HCT116 (cell line): ENCODE results near the gene MTMR12. TPM values are rescaled to one million over a fixed set of nuclear protein-coding genes. Genes with fewer than 3 reads are reported as not detected.

ENCODE experiments used
- ATAC-seq: fragments of 200-7000 bp; cut with Tn5 transposase; 2 replicates; pipeline ENCODE4 v1.9.1; 2020; ENCODE audit warnings: mild to moderate bottlenecking, moderate library complexity
- BruUV-seq: library from RNA; stranded (reverse); fragments of 400-500 nt; replicated peaks from 2 replicates; lab custom pipeline; 2021; lab: Mats Ljungman, UMichigan
- CTCF ChIA-PET: fragments of 300-600 bp; sonication (Branson Sonifier 250); formaldehyde crosslinking; loops from one replicate; lab custom pipeline; 2021; ENCODE audit warnings: antibody characterized with exemption; lab: Charles Lee
- POLR2A ChIA-PET: fragments of 300-600, 350-600 bp; sonication (Branson Sonifier 250); formaldehyde crosslinking; loops from one replicate; lab custom pipeline; 2021; ENCODE audit warnings: antibody characterized with exemption; lab: Charles Lee
- RAD21 ChIA-PET, 2 experiments: fragments of 300-600 bp; sonication (Branson Sonifier 250); formaldehyde crosslinking; loops; one replicate each; lab custom pipeline; 2023; ENCODE audit warnings: low total read pairs in 2 of 2; ENCODE audit not compliant: uncharacterized antibody in 2 of 2, unreplicated experiment in 2 of 2, low non-redundant PET in 1 of 2; lab: Charles Lee
- DNase-seq: peaks from one replicate; pipeline ENCODE4 v3.0.0-alpha.2; 2010; ENCODE audit warnings: low read depth, low spot score
- H2AFZ ChIP-seq: fragments of 200-600 bp; shearing (Covaris generic), sonication (generic); 2 replicates; pipeline ENCODE4 v1.6.1; 2017; ENCODE audit warnings: low read depth, mixed run types, mixed read lengths, antibody characterized with exemption, low read length; ENCODE audit not compliant: poor library complexity, severe bottlenecking
- H3K27ac ChIP-seq: 2 replicates; pipeline ENCODE4 v1.5.1; 2012; ENCODE audit warnings: low read depth, low read length
- H3K27me3 ChIP-seq: fragments of 200-600 bp; sonication (generic); 2 replicates; pipeline ENCODE4 v1.6.1; 2016; ENCODE audit warnings: mixed run types, low read length, mixed read lengths; ENCODE audit not compliant: insufficient read depth
- H3K36me3 ChIP-seq, 2 experiments: fragments of 200-500 bp in 1 of 2; fragments of 200-600 bp in 1 of 2; sonication (Bioruptor generic) in 1 of 2; sonication (generic) in 1 of 2; 2 replicates each; pipeline versions ENCODE4 v1.5.1 to v1.6.1; 2014 to 2016; ENCODE audit warnings: low read length in 2 of 2, inconsistent platforms in 1 of 2, mixed read lengths in 1 of 2, mixed run types in 1 of 2; ENCODE audit not compliant: insufficient read depth in 2 of 2, control insufficient read depth in 1 of 2
- H3K4me1 ChIP-seq, 2 experiments: fragments of 200-600 bp in 1 of 2; sonication (generic) in 1 of 2; 2 replicates each; pipeline versions ENCODE4 v1.5.1 to v1.6.1; 2012 to 2017; ENCODE audit warnings: low read length in 2 of 2, inconsistent platforms in 1 of 2, mild to moderate bottlenecking in 1 of 2, mixed read lengths in 1 of 2, mixed run types in 1 of 2, moderate library complexity in 1 of 2; ENCODE audit not compliant: insufficient read depth in 2 of 2, control insufficient read depth in 1 of 2
- H3K4me2 ChIP-seq: fragments of 200-600 bp; sonication (generic); 2 replicates; pipeline ENCODE4 v1.6.1; 2017; ENCODE audit warnings: mixed run types, low read length, mixed read lengths
- H3K4me3 ChIP-seq, 2 experiments: fragments of 200-600 bp in 1 of 2; sonication (generic) in 1 of 2; replicated peaks in 1 of 2; 2 replicates each; pipeline ENCODE4 v1.5.1; 2011 to 2016; ENCODE audit warnings: low read length in 2 of 2, control low read depth in 1 of 2, low read depth in 1 of 2, mild to moderate bottlenecking in 1 of 2, mixed read lengths in 1 of 2, mixed run types in 1 of 2
- H3K79me2 ChIP-seq: fragments of 200-600 bp; sonication (generic); 2 replicates; pipeline ENCODE4 v1.6.1; 2017; ENCODE audit warnings: mild to moderate bottlenecking, mixed run types, low read length, moderate library complexity, mixed read lengths; ENCODE audit not compliant: insufficient read depth
- H3K9ac ChIP-seq: fragments of 200-600 bp; sonication (generic); 2 replicates; pipeline ENCODE4 v1.6.1; 2016; ENCODE audit warnings: low read length, mixed read lengths
- H3K9me2 ChIP-seq: fragments of 200-600 bp; sonication (generic), shearing (Covaris generic); 2 replicates; pipeline ENCODE4 v1.6.1; 2017; ENCODE audit warnings: mixed run types, mild to moderate bottlenecking, moderate library complexity; ENCODE audit not compliant: insufficient read depth
- H3K9me3 ChIP-seq, 2 experiments: fragments of 200-500 bp in 1 of 2; fragments of 200-600 bp in 1 of 2; sonication (Bioruptor generic) in 1 of 2; sonication (generic) in 1 of 2; 2 replicates each; pipeline ENCODE4 v1.6.1; 2014 to 2017; ENCODE audit warnings: low read length in 2 of 2, mixed read lengths in 2 of 2, inconsistent platforms in 1 of 2, low read depth in 1 of 2, mild to moderate bottlenecking in 1 of 2, mixed run types in 1 of 2, moderate library complexity in 1 of 2; ENCODE audit not compliant: control insufficient read depth in 1 of 2, insufficient read depth in 1 of 2
- H4K20me1 ChIP-seq: fragments of 200-600 bp; sonication (generic), shearing (Covaris generic); 2 replicates; pipeline ENCODE4 v1.6.1; 2017; ENCODE audit warnings: mixed run types, mild to moderate bottlenecking, moderate library complexity; ENCODE audit not compliant: insufficient read depth
- CEBPB ChIP-seq: IDR thresholded peaks from 2 replicates; pipeline ENCODE4 v1.6.1; 2012; ENCODE audit warnings: low read depth
- ELF1 ChIP-seq: IDR thresholded peaks from 2 replicates; pipeline ENCODE4 v1.6.1; 2012; ENCODE audit warnings: low read depth, borderline replicate concordance
- EZH2phosphoT487 ChIP-seq: fragments of 200-600 bp; IDR thresholded peaks from 2 replicates; pipeline ENCODE4 v1.6.1; 2018; ENCODE audit warnings: antibody characterized with exemption, borderline replicate concordance
- FOSL1 ChIP-seq: IDR thresholded peaks from 2 replicates; pipeline ENCODE4 v1.6.1; 2012; ENCODE audit warnings: low read depth
- MAX ChIP-seq: IDR thresholded peaks from 2 replicates; pipeline ENCODE4 v1.6.1; 2012
- POLR2A ChIP-seq: IDR thresholded peaks from 2 replicates; pipeline ENCODE4 v1.7.0; 2011; ENCODE audit warnings: borderline replicate concordance; ENCODE audit not compliant: insufficient read depth, insufficient read length; ENCODE audit errors: extremely low read depth
- SIN3A ChIP-seq: IDR thresholded peaks from 2 replicates; pipeline ENCODE4 v1.6.1; 2012; ENCODE audit warnings: low read depth
- SP1 ChIP-seq: IDR thresholded peaks from 2 replicates; pipeline ENCODE4 v1.6.1; 2012; ENCODE audit warnings: low read depth
- SRF ChIP-seq: IDR thresholded peaks from 2 replicates; pipeline ENCODE4 v1.6.1; 2012; ENCODE audit warnings: low read depth
- intact Hi-C: fragments of 100-400 bp; cut with micrococcal nuclease; formaldehyde crosslinking; loops from 2 replicates; pipeline ENCODE4 v1.10.0; 2022
- total RNA-seq: library from RNA; stranded (reverse); gene quantifications from one replicate; pipeline ENCODE4 v1.2.1, GENCODE V29; 2021; ENCODE audit not compliant: unreplicated experiment
- TF ChIP-seq, protein P1 (sequence below): IDR thresholded peaks from 2 replicates; pipeline ENCODE4 v1.6.1; 2011; ENCODE audit warnings: mild to moderate bottlenecking, low read length, moderate library complexity; ENCODE audit not compliant: insufficient replicate concordance; ENCODE audit errors: extremely low read depth

Gene MTMR12
- total RNA-seq, 1 experiment from 2014 or later = 27.3 TPM

GRCh38 chr5:32302835-32303754 lies 9.6 kb downstream of the MTMR12 start:
- H3K27ac ChIP-seq = no peak overlapping the region
- H3K9me3 ChIP-seq = no peaks in the 10 kb centered on the region
- CTCF ChIA-PET = interaction anchor here (0.6 kb wide), 1 partner anchor 297 kb away, joined by 5 read pairs; no protein-coding TSS in a partner anchor
- peaks cover 0 to 2% of the 10 kb centered on the region in 2 experiments; a peak in 1 of 4 replicates for H3K4me1 ChIP-seq
- no peaks in the 10 kb centered on the region for H3K36me3 ChIP-seq
- intact Hi-C loops = no loop called here
- no peak overlapping the region for H3K9ac ChIP-seq
- no peak overlapping the region for H3K4me2 ChIP-seq
- H3K79me2 ChIP-seq = peaks cover 68% of the 10 kb centered on the region
- no TSS peak for BruUV-seq
- H3K27me3 ChIP-seq = no peaks in the 10 kb centered on the region
- H4K20me1 ChIP-seq = 0 out of 2 replicates have a peak, but pooled peaks cover 8% of the 10 kb centered on the region
- no peaks in the 10 kb centered on the region for H3K9me2 ChIP-seq
- H3K4me3 ChIP-seq = no peak overlapping the region
- ATAC-seq = no peak
- no peak for TF ChIP-seq MAX
- TF ChIP-seq POLR2A = no peak
- TF ChIP-seq, protein P1, sequence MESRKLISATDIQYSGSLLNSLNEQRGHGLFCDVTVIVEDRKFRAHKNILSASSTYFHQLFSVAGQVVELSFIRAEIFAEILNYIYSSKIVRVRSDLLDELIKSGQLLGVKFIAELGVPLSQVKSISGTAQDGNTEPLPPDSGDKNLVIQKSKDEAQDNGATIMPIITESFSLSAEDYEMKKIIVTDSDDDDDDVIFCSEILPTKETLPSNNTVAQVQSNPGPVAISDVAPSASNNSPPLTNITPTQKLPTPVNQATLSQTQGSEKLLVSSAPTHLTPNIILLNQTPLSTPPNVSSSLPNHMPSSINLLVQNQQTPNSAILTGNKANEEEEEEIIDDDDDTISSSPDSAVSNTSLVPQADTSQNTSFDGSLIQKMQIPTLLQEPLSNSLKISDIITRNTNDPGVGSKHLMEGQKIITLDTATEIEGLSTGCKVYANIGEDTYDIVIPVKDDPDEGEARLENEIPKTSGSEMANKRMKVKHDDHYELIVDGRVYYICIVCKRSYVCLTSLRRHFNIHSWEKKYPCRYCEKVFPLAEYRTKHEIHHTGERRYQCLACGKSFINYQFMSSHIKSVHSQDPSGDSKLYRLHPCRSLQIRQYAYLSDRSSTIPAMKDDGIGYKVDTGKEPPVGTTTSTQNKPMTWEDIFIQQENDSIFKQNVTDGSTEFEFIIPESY = no peak
- TF ChIP-seq SRF = no peak
- no peak for TF ChIP-seq FOSL1
- TF ChIP-seq SP1 = no peak
- TF ChIP-seq SIN3A = no peak
- TF ChIP-seq EZH2phosphoT487 = no peak
- TF ChIP-seq CEBPB = no peak
- TF ChIP-seq ELF1 = no peak
- POLR2A ChIA-PET = no interaction called here
- DNase-seq = no peak
- RAD21 ChIA-PET = no interaction called here
- no peak overlapping the region for H2AFZ ChIP-seq
